Eye (tissue), 1 donor: ENCODE data around the gene FYB2.

Source experiments
- DNase-seq: peaks from one replicate; pipeline ENCODE4 v3.0.0-alpha.2; 2015

Gene FYB2

GRCh38 chr1:56710646-56711045 lies 108.6 kb downstream of the FYB2 start:
- DNase-seq, result peak; percentile 23

DNA sequence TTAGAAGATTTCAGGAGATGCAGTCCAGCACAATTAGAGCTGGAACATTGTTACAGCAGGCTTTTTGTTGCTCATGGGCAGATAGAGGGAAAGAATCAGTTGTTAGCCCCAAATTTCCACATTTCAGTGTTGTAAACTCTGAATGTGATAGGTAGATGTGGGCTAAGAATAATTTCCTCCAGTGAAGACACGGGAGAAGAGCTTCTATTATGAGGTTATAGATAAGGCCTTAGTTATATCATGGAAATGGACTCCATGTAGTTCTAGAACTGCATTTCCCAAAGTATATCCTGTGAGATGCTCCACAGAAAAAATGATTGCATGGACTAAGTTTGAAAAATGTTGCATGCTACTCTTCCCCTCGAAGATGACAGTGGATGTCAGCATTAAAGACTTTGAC lies 109.2 kb downstream of the FYB2 start:
- no peak for DNase-seq

DNA sequence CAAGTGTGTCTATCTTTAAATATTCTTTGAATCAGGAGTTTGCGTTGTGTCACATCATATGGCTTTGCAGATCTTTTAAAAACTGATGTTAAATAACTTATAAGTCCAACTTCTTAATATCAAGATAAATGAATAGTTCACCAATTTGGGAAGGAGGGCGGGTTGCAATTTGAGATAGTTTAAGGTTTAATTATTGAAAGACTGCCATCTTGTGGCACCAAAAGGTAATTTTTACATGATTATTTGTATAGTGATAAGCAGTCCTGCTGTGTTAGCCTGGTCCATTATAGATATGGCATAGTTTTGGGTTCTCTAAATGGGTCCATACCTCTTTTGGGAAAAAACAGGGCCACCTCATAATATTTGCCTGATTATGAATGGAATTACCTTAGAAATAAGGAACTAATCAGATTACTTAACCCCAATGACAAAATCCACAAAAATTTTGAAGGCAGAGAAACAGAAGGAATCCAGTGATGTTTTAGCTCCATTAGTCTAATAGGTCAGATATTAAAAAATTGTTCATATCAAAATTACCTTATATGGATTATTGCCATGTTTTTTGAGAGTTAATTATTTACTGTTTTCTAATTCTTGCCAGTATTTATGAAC lies 109.8 kb downstream of the FYB2 start:
- DNase-seq, result peak; percentile 78

DNA sequence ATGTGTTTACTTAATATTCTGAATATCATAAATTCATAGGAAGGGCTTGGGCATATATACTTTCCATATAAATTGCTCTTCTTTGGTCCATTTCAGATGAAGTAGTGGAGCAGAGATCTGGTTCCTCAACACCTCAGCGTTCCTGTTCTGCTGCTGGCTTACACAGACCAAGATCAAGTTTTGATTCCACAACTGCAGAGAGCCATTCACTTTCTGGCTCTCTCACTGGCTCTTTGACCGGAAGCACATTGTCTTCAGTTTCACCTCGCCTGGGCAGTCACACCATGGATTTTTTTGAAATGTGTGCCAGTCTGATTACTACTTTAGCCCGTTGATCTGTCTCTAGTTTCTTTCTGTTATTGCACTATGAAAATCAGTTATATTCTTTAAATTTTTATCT lies 111.8 kb downstream of the FYB2 start:
- no peak for DNase-seq

DNA sequence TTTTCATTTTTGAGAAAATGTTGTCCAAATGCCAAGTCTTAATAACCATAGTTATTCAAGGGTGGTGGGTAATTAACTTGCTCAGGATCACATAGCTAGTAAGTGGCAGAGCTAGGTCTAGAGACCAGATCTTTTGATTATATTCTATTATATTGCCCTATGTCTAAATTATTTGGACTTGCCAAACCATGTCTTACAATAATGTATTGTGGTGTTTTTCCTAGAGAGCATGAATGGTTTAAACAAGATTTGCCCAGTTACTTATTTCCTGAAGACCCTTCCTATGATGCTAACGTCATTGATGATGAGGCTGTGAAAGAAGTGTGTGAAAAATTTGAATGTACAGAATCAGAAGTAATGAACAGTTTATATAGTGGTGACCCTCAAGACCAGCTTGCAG lies 115.5 kb downstream of the FYB2 start:
- no peak for DNase-seq

GRCh38 chr1:56696663-56697062 lies 122.5 kb downstream of the FYB2 start:
- no peak for DNase-seq

DNA sequence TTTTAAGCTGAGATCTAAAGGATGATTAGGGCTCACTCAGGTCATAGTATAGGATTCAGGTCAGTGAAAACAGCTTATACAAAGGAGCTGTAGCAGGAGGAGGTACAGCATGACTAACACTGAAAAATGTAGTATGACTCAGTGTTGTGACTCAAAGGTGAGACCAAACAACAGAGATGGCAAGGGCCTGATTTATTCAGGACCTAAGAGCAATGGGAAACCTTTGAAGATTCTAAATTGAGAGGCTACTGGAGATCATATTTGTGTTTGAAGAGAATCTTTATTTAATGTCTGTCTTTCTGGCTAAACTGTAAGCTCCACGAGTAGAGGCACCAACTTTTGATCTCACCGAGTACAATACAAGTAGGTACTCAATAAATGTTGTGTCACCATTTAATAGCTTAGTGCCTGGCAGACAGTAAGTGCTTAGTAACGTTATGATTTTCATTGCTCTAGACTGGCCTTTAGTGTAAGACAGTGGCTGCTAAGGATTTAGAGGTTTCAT lies 130.6 kb downstream of the FYB2 start:
- no peak for DNase-seq

DNA sequence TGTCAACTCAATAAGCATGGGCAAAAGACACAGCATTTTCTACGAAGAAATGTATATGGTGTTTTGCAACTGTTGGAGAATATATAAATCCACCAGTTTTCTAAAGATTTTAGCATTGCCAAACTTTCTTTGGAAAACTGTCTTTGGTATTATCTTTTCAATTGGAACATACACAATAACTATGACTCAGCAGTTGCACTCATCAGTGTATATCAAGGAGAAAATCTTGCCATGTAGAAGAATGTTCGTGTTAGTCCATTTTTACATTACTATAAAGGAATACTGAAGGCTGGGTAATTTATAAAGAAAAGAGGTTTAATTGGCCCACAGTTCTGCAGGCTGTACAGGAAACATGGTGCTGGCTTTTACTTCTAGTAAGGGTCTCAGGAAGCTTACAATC lies 133.0 kb downstream of the FYB2 start:
- no peak for DNase-seq

DNA sequence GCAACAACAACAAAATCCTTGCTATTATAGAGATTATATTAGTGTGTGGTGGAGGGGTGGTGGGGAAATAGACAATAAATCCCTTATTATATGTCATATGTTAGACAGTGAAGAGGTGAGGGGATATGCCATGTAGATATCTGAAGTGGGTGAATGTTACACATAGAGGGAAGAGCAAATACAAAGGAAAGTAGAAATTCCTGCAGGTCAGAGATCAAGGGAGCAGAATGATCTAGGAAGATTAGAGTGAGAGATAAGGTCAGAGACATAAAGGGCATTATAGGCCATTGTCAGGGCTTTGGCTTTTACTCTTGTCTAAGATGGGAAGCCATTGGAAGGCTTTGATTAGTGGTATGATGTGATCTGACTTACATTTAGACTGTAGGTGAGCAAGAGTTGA lies 135.6 kb downstream of the FYB2 start:
- no peak for DNase-seq

DNA sequence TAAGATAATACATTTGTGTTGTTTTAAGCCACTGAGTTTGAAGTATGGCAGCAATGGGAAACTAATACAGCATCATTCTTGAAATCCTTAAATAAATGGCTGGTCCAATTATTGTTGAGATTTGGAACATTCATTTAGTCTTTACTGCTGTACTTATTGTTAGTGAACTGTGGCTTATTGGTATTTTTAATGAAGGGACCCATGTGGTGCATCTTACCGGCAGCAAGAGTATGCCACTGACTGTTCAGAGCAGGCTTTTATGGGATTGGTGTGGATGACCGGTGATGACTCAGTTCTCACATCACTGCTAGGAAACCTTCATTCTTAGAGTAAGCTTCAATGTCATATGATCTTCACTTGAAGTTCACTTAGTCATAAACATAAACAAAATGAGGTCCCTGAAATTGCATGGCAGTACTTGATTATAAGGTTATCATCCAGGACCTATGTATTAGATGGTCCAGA lies 142.6 kb downstream of the FYB2 start:
- no peak for DNase-seq

DNA sequence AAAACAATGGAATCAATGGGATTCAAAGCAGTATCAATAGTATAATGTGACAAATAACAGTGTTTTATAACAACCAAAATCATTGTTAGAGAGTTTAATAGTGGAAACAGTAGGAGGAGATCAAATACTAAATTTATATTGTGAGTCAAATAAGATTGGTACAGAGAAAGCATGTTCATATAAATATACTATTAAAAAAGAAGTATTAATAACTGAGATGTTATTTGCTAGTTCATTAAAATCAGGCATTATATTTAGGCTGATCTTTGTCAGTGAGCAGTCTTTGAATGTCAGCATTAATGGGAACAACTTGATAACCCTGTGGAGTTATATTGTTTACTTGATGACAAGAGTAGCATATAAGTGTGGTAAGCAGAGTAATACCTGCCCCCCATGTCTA lies 143.4 kb downstream of the FYB2 start:
- no peak for DNase-seq

- DNase-seq, result no peak
Measured at GRCh38 chr1:56672579-56672978, 146.6 kb downstream of the FYB2 start.

DNA sequence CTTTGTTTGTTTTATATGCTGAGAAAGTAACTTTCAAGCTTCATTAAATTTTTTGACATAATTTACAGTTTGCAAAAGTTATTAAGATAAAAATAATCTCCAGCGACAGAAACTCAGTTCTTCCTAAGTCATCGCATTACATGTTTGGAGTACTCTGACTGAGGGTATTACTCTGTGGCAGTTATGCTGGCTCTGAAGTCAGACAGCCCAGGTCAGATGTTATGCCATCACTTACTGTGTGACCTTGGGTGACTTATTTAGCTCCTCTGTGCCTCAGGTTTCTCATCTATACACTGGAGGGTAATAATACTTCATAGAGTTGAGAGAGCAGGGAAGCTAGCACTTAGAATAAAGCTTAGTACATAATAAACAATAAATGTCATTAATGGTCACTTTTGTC lies 147.7 kb downstream of the FYB2 start:
- no peak for DNase-seq

DNA sequence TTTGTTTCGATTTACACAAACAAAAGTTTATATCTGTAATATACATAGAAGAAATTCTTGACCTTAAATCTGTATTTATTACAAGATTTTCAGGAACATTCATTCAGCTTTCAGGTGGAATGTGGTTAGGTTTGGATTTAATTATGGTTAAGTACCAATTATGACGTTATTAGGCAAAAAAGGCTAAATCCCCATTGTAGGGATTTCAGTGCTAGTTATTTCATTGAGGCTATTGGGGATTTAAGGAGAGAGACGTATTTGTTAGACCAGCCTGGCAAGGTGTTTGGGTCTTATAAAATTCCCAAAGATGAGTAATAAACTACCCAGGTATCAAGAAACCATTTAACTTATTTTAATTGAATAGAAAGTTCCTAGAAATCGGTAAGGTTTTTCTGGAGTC lies 148.1 kb downstream of the FYB2 start:
- no peak for DNase-seq

GRCh38 chr1:56670350-56670749 lies 148.9 kb downstream of the FYB2 start:
- DNase-seq, result no peak
